CD14-positive monocyte (primary cell): ENCODE results near the gene WFIKKN2. TPM values are rescaled to one million over a fixed set of nuclear protein-coding genes. Genes with fewer than 3 reads are reported as not detected.

Experiments
- DNase-seq, 3 donors: peaks; one replicate each; pipeline ENCODE4 v3.0.0-alpha.2; 2011 to 2022
- H2AFZ ChIP-seq: 2 replicates; pipeline ENCODE4 v1.6.0; 2012; ENCODE audit warnings: mild to moderate bottlenecking, low read depth, low read length, inconsistent platforms; ENCODE audit not compliant: insufficient read depth, poor library complexity, severe bottlenecking
- H3K27ac ChIP-seq, 2 donors: 1 replicate in 1 of 2; 2 replicates in 1 of 2; pipeline ENCODE4 v1.5.1; 2012 to 2013; ENCODE audit warnings: low read length in 2 of 2, control low read depth in 1 of 2, inconsistent platforms in 1 of 2, low read depth in 1 of 2, mild to moderate bottlenecking in 1 of 2
- H3K27me3 ChIP-seq, 2 donors: one replicate each; pipeline versions ENCODE4 v1.6.0 to v1.6.1; 2011 to 2013; ENCODE audit warnings: low read length in 2 of 2; ENCODE audit not compliant: control insufficient read depth in 2 of 2, insufficient read depth in 2 of 2
- H3K36me3 ChIP-seq, 2 donors: replicated peaks in 1 of 2; 1 replicate in 1 of 2; 2 replicates in 1 of 2; pipeline versions ENCODE4 v1.5.1 to v1.6.1; 2012 to 2013; ENCODE audit warnings: low read length in 2 of 2, control low read depth in 1 of 2, inconsistent platforms in 1 of 2, mild to moderate bottlenecking in 1 of 2; ENCODE audit not compliant: insufficient read depth in 2 of 2, control insufficient read depth in 1 of 2
- H3K4me1 ChIP-seq, 2 donors: 1 replicate in 1 of 2; 2 replicates in 1 of 2; pipeline versions ENCODE4 v1.5.1 to v1.6.1; 2012 to 2013; ENCODE audit warnings: low read length in 2 of 2, control low read depth in 1 of 2, inconsistent platforms in 1 of 2, mild to moderate bottlenecking in 1 of 2, moderate library complexity in 1 of 2; ENCODE audit not compliant: insufficient read depth in 2 of 2, control insufficient read depth in 1 of 2
- H3K4me2 ChIP-seq: replicated peaks from 2 replicates; pipeline ENCODE3; 2012; ENCODE audit warnings: low read length, moderate library complexity, mild to moderate bottlenecking; ENCODE audit not compliant: poor library complexity, severe bottlenecking; ENCODE audit errors: extremely low read depth
- H3K4me3 ChIP-seq, 3 experiments: fragments of 200-600 bp in 1 of 3; sonication (generic) in 1 of 3; replicated peaks in 1 of 3; 1 replicate in 2 of 3; 2 replicates in 1 of 3; pipeline ENCODE4 v1.5.1; 2011 to 2013; ENCODE audit warnings: low read length in 3 of 3, mild to moderate bottlenecking in 3 of 3, control low read depth in 2 of 3, low read depth in 2 of 3, inconsistent platforms in 1 of 3, moderate library complexity in 1 of 3
- H3K79me2 ChIP-seq: 2 replicates; pipeline ENCODE4 v1.6.0; 2012; ENCODE audit warnings: mild to moderate bottlenecking, control low read depth, inconsistent platforms, low read length, moderate library complexity; ENCODE audit not compliant: insufficient read depth
- H3K9ac ChIP-seq: 2 replicates; pipeline ENCODE4 v1.6.0; 2017; ENCODE audit warnings: low read length, mild to moderate bottlenecking; ENCODE audit not compliant: insufficient read depth, poor library complexity, severe bottlenecking
- H3K9me3 ChIP-seq, 2 donors: replicated peaks in 1 of 2; 1 replicate in 1 of 2; 2 replicates in 1 of 2; pipeline versions ENCODE4 v1.5.1 to v1.6.1; 2012 to 2013; ENCODE audit warnings: low read length in 2 of 2, control low read depth in 1 of 2; ENCODE audit not compliant: control insufficient read depth in 1 of 2, insufficient read depth in 1 of 2
- H4K20me1 ChIP-seq: 2 replicates; pipeline ENCODE4 v1.6.0; 2012; ENCODE audit warnings: mild to moderate bottlenecking, low read length, control low read depth, moderate library complexity; ENCODE audit not compliant: insufficient read depth
- H3K27ac Mint-ChIP-seq, 7 donors: one replicate each; pipeline ENCODE4 v1.8.0; 2020; ENCODE audit warnings: mild to moderate bottlenecking in 7 of 7, mixed read lengths in 7 of 7, moderate library complexity in 6 of 7, inconsistent platforms in 2 of 7
- H3K27me3 Mint-ChIP-seq, 3 donors: one replicate each; pipeline ENCODE4 v1.8.0; 2021 to 2022; ENCODE audit warnings: low read depth in 3 of 3, mild to moderate bottlenecking in 3 of 3, mixed read lengths in 3 of 3, moderate library complexity in 3 of 3, inconsistent platforms in 1 of 3
- H3K36me3 Mint-ChIP-seq, 2 donors: one replicate each; pipeline ENCODE4 v1.8.0; 2020; ENCODE audit warnings: mixed read lengths in 2 of 2, inconsistent platforms in 1 of 2, mild to moderate bottlenecking in 1 of 2
- H3K4me1 Mint-ChIP-seq: one replicate; pipeline ENCODE4 v1.8.0; 2020; ENCODE audit warnings: mild to moderate bottlenecking, mixed read lengths
- H3K4me3 Mint-ChIP-seq, 2 donors: one replicate each; pipeline ENCODE4 v1.8.0; 2020; ENCODE audit warnings: mild to moderate bottlenecking in 2 of 2, mixed read lengths in 2 of 2, moderate library complexity in 1 of 2
- H3K9me3 Mint-ChIP-seq, 7 donors: one replicate each; pipeline ENCODE4 v1.8.0; 2020 to 2022; ENCODE audit warnings: mixed read lengths in 7 of 7, mild to moderate bottlenecking in 6 of 7, moderate library complexity in 6 of 7, inconsistent platforms in 2 of 7
- CTCF ChIP-seq: fragments of 200-600 bp; IDR thresholded peaks from one replicate; pipeline ENCODE4 v1.8.0; 2022; ENCODE audit warnings: antibody characterized with exemption, mild to moderate bottlenecking
- WGBS: methylation state at CpG from one replicate; pipeline ENCODE4 v1.1.5; 2013; ENCODE audit warnings: missing lambda C conversion rate; ENCODE audit not compliant: insufficient coverage; 5-methylcytosine and 5-hydroxymethylcytosine counted together
- intact Hi-C, 2 donors: fragments of 100-400 bp; cut with micrococcal nuclease; formaldehyde crosslinking; loops; one replicate each; pipeline versions ENCODE4 v1.15.0 to v1.15.1; 2023
- polyA plus RNA-seq, 3 donors: library from polyadenylated mRNA; depleted of rRNA in 1 of 3; unstranded in 2 of 3; stranded (reverse) in 1 of 3; fragments of 300-500 nt in 2 of 3; fragments of >200 nt in 1 of 3; fragmentation: Illumina TruSeq in 2 of 3; gene quantifications; 1 replicate in 2 of 3; 2 replicates in 1 of 3; pipeline ENCODE4 v1.2.3, GENCODE V29; 2012 to 2021

WFIKKN2 gene
- polyA plus RNA-seq, 3 donors, result 0.03 TPM; not detected in 2

- Mint-ChIP-seq H3K4me3 (no peak overlapping the region), H3K4me1 (peaks cover 2% of the 10 kb centered on the region), H3K36me3 (no peaks in the 10 kb centered on the region), H3K9me3 (no peaks in the 10 kb centered on the region), H3K27me3 (no peaks in the 10 kb centered on the region), H3K27ac (peak overlapping the region in 1 of 7 donors; percentile 47)
- Histone ChIP-seq H3K4me3 (no peak overlapping the region), H3K27ac (no peak overlapping the region), H3K4me2 (no peak overlapping the region), H3K36me3 (no peaks in the 10 kb centered on the region), H2AFZ (no peak overlapping the region), H3K79me2 (no peaks in the 10 kb centered on the region), H3K9ac (no peak overlapping the region), H3K27me3 (no peaks in the 10 kb centered on the region), H3K4me1 (no peaks in the 10 kb centered on the region), H3K9me3 (no peaks in the 10 kb centered on the region), H4K20me1 (no peaks in the 10 kb centered on the region)
- TF ChIP-seq CTCF, result peak; percentile 76
- intact Hi-C loops, result loop anchor here (1.0 to 10.0 kb wide), 3 partner anchors 59 to 297 kb away; partner anchors contain the start of gene SPATA20 (in 1 of the 2)
- WGBS, result 7% methylated on average over 5 of the region's 8 CpGs
- peak; percentile 42 to 55 (median 51) for DNase-seq
These were observed 6.6 kb downstream of the WFIKKN2 start for GRCh38 chr17:50841949-50842354.

GRCh38 chr17:50842506-50843149 is 7.2 kb downstream of the WFIKKN2 start:
- no peak for DNase-seq
- no peak overlapping the region for H3K27ac Mint-ChIP-seq
- H3K4me1 Mint-ChIP-seq, result peaks cover 2% of the 10 kb centered on the region
- Histone ChIP-seq H3K36me3 (no peaks in the 10 kb centered on the region), H3K79me2 (no peaks in the 10 kb centered on the region), H3K4me1 (no peaks in the 10 kb centered on the region), H3K9me3 (peaks cover 0 to 3% of the 10 kb centered on the region in 2 donors), H2AFZ (no peak overlapping the region), H4K20me1 (no peaks in the 10 kb centered on the region), H3K9ac (no peak overlapping the region), H3K27me3 (no peaks in the 10 kb centered on the region), H3K4me2 (no peak overlapping the region), H3K4me3 (no peak overlapping the region), H3K27ac (no peak overlapping the region)
- no peak overlapping the region for H3K4me3 Mint-ChIP-seq
- WGBS, result 86% methylated on average over 8 of the region's 9 CpGs
- no peak for TF ChIP-seq CTCF
- H3K27me3 Mint-ChIP-seq, result no peaks in the 10 kb centered on the region
- intact Hi-C loops, result loop anchor here (2.0 to 10.0 kb wide), 2 partner anchors 60 to 298 kb away; partner anchors contain the start of gene SPATA20 (in 1 of the 2)
- H3K36me3 Mint-ChIP-seq, result no peaks in the 10 kb centered on the region
- peaks cover 0 to 3% (median 2%) of the 10 kb centered on the region in 7 donors for H3K9me3 Mint-ChIP-seq
